ENCODE results near the gene SETBP1.

Gene SETBP1

DNA sequence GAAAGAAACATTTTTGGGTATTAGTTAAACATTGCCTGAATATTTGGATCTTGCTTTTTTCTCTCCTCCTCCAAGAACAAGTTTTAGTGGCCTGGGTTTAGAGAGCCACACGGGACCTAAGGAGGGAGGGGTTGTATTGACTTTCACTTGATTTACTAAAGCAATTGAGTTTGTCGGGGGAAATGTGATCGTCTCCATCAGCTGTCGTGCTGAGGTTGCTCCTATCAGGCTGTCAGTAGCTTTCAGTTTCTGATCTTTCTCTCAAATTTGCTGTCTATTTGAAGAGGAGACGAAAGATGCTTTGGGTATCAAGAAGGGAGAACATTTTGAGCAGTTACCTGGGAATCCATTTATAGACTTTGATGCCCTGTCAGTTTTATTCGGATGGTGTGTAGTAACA is 106.0 kb downstream of the SETBP1 start:
- H3K4me3 ChIP-seq (replicated peaks; ENCODE audit: low read depth, low read length) = peak overlapping the region; percentile 43
- DNase-seq (ENCODE audit: extremely low read depth, insufficient read length) = peak; percentile 29

DNA sequence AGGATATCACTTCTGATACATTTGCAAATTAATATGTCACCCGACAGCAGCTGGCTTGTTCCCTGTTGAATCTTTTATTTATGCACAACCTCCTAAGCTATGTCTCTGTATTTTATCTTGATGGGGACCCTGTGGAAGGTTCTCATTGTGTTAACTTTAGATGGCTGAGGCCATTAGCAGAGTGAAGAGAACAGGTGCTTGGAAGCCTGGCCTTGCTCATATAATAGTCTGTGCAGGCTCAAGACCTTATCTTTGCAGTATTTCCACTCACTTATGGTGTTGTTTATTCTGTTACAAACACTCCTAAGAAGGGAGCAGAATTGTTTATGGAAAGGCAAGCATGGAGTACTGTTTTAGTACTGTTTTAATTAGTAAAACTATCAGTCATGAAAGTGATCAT is 107.6 kb downstream of the SETBP1 start:
- no peak for DNase-seq (ENCODE audit: extremely low read depth, insufficient read length)
- TF ChIP-seq, protein P1, sequence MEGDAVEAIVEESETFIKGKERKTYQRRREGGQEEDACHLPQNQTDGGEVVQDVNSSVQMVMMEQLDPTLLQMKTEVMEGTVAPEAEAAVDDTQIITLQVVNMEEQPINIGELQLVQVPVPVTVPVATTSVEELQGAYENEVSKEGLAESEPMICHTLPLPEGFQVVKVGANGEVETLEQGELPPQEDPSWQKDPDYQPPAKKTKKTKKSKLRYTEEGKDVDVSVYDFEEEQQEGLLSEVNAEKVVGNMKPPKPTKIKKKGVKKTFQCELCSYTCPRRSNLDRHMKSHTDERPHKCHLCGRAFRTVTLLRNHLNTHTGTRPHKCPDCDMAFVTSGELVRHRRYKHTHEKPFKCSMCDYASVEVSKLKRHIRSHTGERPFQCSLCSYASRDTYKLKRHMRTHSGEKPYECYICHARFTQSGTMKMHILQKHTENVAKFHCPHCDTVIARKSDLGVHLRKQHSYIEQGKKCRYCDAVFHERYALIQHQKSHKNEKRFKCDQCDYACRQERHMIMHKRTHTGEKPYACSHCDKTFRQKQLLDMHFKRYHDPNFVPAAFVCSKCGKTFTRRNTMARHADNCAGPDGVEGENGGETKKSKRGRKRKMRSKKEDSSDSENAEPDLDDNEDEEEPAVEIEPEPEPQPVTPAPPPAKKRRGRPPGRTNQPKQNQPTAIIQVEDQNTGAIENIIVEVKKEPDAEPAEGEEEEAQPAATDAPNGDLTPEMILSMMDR (IDR thresholded peaks at IDR 0.05; ENCODE audit: insufficient read depth, low read length, poor library complexity, severe bottlenecking) = no peak
- Histone ChIP-seq H3K4me3 (replicated peaks; ENCODE audit: low read depth, low read length) (no peak overlapping the region), H3K36me3 (ENCODE audit: control insufficient read depth, insufficient read depth, low read length) (no peaks in the 10 kb centered on the region), H3K27me3 (replicated peaks; ENCODE audit: control insufficient read depth, insufficient read depth, low read length) (no peaks in the 10 kb centered on the region; the same call in 1 of the 2 replicates)

More for the DNA sequence above, 106.0 kb downstream of the SETBP1 start:
- TF ChIP-seq, protein P1 (IDR thresholded peaks at IDR 0.05; ENCODE audit: insufficient read depth, low read length, poor library complexity, severe bottlenecking) = no peak
- H3K27me3 ChIP-seq (replicated peaks; ENCODE audit: control insufficient read depth, insufficient read depth, low read length) = no peaks in the 10 kb centered on the region; the same call in 1 of the 2 replicates
- no peaks in the 10 kb centered on the region for H3K36me3 ChIP-seq (ENCODE audit: control insufficient read depth, insufficient read depth, low read length)

DNA sequence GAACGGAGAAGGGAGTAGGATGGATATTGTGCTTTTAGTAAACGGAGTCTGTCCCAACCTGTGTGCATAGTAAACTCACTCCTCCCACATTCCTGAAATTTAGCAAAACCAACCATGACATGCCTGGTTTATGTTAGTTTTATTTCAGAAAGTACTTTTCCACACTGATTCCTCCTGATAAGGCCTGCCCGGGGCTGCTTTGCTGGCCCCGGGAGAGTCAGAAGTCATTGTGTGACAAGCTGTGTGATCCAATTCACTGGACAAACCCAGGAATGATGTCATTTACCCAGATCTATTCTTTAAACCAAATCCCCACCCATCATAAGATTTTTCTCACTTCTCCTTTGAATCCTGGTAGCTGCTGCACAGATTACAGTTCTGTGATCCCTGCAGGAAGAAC is 109.0 kb downstream of the SETBP1 start:
- Histone ChIP-seq H3K4me3 (replicated peaks; ENCODE audit: low read depth, low read length) (no peak overlapping the region), H3K27me3 (replicated peaks; ENCODE audit: control insufficient read depth, insufficient read depth, low read length) (no peaks in the 10 kb centered on the region; the same call in 1 of the 2 replicates), H3K36me3 (ENCODE audit: control insufficient read depth, insufficient read depth, low read length) (no peaks in the 10 kb centered on the region)
- TF ChIP-seq, protein P1 (IDR thresholded peaks at IDR 0.05; ENCODE audit: insufficient read depth, low read length, poor library complexity, severe bottlenecking) = no peak
- DNase-seq (ENCODE audit: extremely low read depth, insufficient read length) = no peak

DNA sequence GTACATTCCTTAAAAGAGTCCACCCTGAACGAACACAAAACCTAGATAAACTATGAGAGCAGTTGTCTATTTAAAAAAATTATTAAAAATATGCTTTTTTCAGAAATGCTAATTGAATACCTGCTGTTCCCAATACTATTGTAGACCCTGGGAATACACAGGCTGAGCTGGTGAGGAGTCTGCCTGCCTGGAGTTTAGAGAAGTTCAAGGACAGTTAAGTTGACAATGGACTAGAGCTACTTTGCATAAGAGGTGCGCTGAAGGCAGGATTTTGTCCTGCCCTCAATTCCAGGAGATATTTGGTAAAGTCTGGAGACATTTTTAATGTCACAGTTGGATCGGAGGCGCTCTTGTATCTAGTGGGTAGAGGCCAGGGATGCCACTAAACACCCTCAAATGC is 110.2 kb downstream of the SETBP1 start:
- no peak for DNase-seq (ENCODE audit: extremely low read depth, insufficient read length)
- Histone ChIP-seq H3K27me3 (replicated peaks; ENCODE audit: control insufficient read depth, insufficient read depth, low read length) (no peaks in the 10 kb centered on the region; the same call in 1 of the 2 replicates), H3K36me3 (ENCODE audit: control insufficient read depth, insufficient read depth, low read length) (no peaks in the 10 kb centered on the region), H3K4me3 (replicated peaks; ENCODE audit: low read depth, low read length) (no peak overlapping the region)
- TF ChIP-seq, protein P1 (IDR thresholded peaks at IDR 0.05; ENCODE audit: insufficient read depth, low read length, poor library complexity, severe bottlenecking) = no peak

DNA sequence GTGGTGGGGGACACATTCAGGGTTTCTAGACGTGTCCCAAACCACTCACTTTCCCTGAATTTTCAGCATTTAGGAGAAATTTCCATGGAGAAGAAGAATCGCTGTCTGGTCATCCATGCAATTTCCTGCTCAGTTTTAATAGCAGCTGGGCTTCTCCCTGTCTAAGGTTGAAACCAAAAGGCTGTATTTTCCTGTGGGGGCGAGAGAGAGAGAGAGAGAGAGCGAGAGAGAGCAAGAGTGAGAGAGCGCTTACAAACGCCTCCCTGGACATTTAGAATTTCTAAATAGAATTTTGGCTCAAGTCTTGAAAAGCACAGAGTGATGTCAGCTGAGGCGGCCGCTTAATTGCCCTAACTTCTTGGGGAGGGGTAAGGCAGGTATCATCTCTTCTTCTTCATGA is 110.8 kb downstream of the SETBP1 start:
- Histone ChIP-seq H3K36me3 (ENCODE audit: control insufficient read depth, insufficient read depth, low read length) (no peaks in the 10 kb centered on the region), H3K27me3 (replicated peaks; ENCODE audit: control insufficient read depth, insufficient read depth, low read length) (no peaks in the 10 kb centered on the region; the same call in 1 of the 2 replicates), H3K4me3 (replicated peaks; ENCODE audit: low read depth, low read length) (no peak overlapping the region)
- no peak for DNase-seq (ENCODE audit: extremely low read depth, insufficient read length)
- TF ChIP-seq, protein P1 (IDR thresholded peaks at IDR 0.05; ENCODE audit: insufficient read depth, low read length, poor library complexity, severe bottlenecking) = no peak
